Stomach (tissue), 9 donors: ENCODE measurements around the gene KRT13. TPM values are rescaled to one million over a fixed set of nuclear protein-coding genes. Genes with fewer than 3 reads are reported as not detected.

Source experiments
- DNase-seq, 2 donors: peaks; one replicate each; pipeline versions ENCODE4 v3.0.0 to v3.0.0-alpha.2; 2013 to 2019
- H3K27ac ChIP-seq, 5 donors: fragments of 200-600 bp in 4 of 5; sonication (generic) in 4 of 5; one replicate each; pipeline ENCODE4 v1.5.1; 2013 to 2019; ENCODE audit warnings: mild to moderate bottlenecking in 1 of 5, moderate library complexity in 1 of 5
- H3K27me3 ChIP-seq, 3 donors: fragments of 200-600 bp; sonication (generic); one replicate each; pipeline ENCODE4 v1.5.1; 2017 to 2019; ENCODE audit warnings: mixed run types in 1 of 3
- H3K36me3 ChIP-seq, 4 donors: fragments of 200-600 bp; sonication (generic); 1 replicate in 3 of 4; 2 replicates in 1 of 4; pipeline ENCODE4 v1.5.1; 2016 to 2019
- H3K4me1 ChIP-seq, 4 donors: fragments of 200-600 bp; sonication (generic); one replicate each; pipeline ENCODE4 v1.5.1; 2016 to 2019
- H3K4me3 ChIP-seq, 4 donors: fragments of 200-600 bp; sonication (generic) in 3 of 4; one replicate each; pipeline ENCODE4 v1.5.1; 2016 to 2019; ENCODE audit warnings: mild to moderate bottlenecking in 1 of 4
- H3K9me3 ChIP-seq, 4 donors: fragments of 200-600 bp; sonication (generic); one replicate each; pipeline ENCODE4 v1.5.1; 2016 to 2019
- CTCF ChIP-seq, 7 experiments: fragments of 450-650 bp in 4 of 7; fragments of 200-600 bp in 3 of 7; sonication (generic) in 3 of 7; IDR thresholded peaks; one replicate each; pipeline ENCODE4 v1.5.1; 2016 to 2019; ENCODE audit warnings: antibody characterized with exemption in 7 of 7, control low read depth in 2 of 7, mild to moderate bottlenecking in 1 of 7
- EP300 ChIP-seq: sonication (generic); formaldehyde crosslinking; IDR thresholded peaks from one replicate; pipeline ENCODE4 v1.6.1; 2017; ENCODE audit warnings: antibody characterized with exemption
- POLR2A ChIP-seq, 4 donors: fragments of 450-650 bp; IDR thresholded peaks; one replicate each; pipeline ENCODE4 v1.6.1; 2016; ENCODE audit warnings: antibody characterized with exemption in 4 of 4, control low read depth in 2 of 4, mild to moderate bottlenecking in 1 of 4, moderate library complexity in 1 of 4
- POLR2AphosphoS5 ChIP-seq, 3 donors: sonication (generic); formaldehyde crosslinking; IDR thresholded peaks; one replicate each; pipeline ENCODE4 v1.6.1; 2016; ENCODE audit warnings: antibody characterized with exemption in 3 of 3
- WGBS, 5 donors: extraction: QIAGEN DNeasy Blood & Tissue Kit in 3 of 5; methylation state at CpG; one replicate each; pipeline versions ENCODE4 v1.1.5 to v1.1.7; 2013 to 2018; 5-methylcytosine and 5-hydroxymethylcytosine counted together
- intact Hi-C: fragments of 100-400 bp; cut with DNase I; formaldehyde crosslinking; loops from one replicate; pipeline ENCODE4 v1.15.1; 2023; ENCODE audit warnings: low total_unique reads
- polyA plus RNA-seq, 3 donors: library from polyadenylated mRNA; stranded (reverse); fragments of 200-250 nt; gene quantifications; one replicate each; pipeline ENCODE4 v1.2.3, GENCODE V29; 2013
- total RNA-seq, 5 donors: library from RNA; depleted of rRNA; stranded (reverse); fragments of >200 nt; gene quantifications; one replicate each; pipeline versions ENCODE4 v1.1.0 to v1.2.3, GENCODE V29; 2014 to 2016
- donor health status: healthy with polysubstance abuse.
- donor health status: Bipolar disorder and iron deficiency.
- donor health status: healthy.

Gene KRT13
- total and polyA plus RNA-seq, 8 donors: 1.1 to 12,460 (median 16.2) TPM; not detected in 1

DNA sequence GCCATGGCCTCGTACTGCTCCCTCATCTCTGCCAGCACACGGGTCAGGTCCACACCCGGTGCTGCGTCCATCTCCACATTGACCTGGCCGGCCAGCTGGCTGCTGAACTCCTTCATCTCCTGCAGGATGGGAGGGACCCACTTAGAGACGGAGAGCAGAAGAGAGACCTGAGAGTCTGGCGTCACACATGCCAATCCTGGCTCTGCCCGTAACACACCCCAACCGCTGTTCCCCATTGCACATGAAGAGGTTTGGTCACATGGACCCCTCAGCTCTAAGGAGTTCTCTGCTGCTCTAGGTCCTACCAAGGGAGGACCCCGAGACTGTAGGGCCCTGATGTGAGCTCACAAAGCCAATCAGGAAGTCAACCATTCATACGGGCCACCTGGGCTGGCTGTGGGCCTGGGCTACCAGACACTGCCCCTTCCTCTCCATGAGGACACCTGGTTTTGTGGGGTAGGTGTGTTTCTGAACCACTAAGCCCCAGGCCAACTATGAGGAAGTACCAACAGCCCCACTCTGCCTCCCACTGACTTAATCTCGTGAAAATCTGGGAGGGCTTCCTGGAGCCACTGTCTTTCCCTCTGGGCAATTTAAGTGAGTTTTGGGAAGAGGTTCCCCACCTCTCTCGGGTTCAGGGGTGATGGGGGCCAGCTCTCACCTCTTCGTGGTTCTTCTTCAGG is 10.9 kb upstream of the KRT13 start:
- WGBS, 5 donors: 83 to 96% (median 91%) methylated on average over 12 to 14 of the region's 14 CpGs
- DNase-seq: no peak
- TF ChIP-seq POLR2A (IDR thresholded peaks at IDR 0.05) (no peak), POLR2AphosphoS5 (IDR thresholded peaks at IDR 0.05) (no peak), CTCF (IDR thresholded peaks at IDR 0.05) (no peak), EP300 (no peak)

GRCh38 chr17:41513168-41513547 is 7.7 kb upstream of the KRT13 start:
- TF ChIP-seq POLR2AphosphoS5 (IDR thresholded peaks at IDR 0.05) (no peak), EP300 (no peak)
- intact Hi-C loops: no loop called here
- peaks cover 0 to 14% (median 0%) of the 10 kb centered on the region in 3 donors for H3K27me3 ChIP-seq
- no peaks in the 10 kb centered on the region for H3K36me3 ChIP-seq
- H3K9me3 ChIP-seq: no peaks in the 10 kb centered on the region
- H3K27ac ChIP-seq: no peak overlapping the region
- no peak overlapping the region for H3K4me3 ChIP-seq
- no peak for DNase-seq
- WGBS, 5 donors: 64 to 82% (median 68%) methylated on average over 5 of the region's 5 CpGs
- peaks cover 0 to 16% (median 4%) of the 10 kb centered on the region in 4 donors for H3K4me1 ChIP-seq

More for the DNA sequence above, 10.9 kb upstream of the KRT13 start:
- H3K36me3 ChIP-seq: no peaks in the 10 kb centered on the region
- peaks cover 0 to 24% (median 0%) of the 10 kb centered on the region in 3 donors for H3K27me3 ChIP-seq
- no peak overlapping the region for H3K4me3 ChIP-seq
- H3K9me3 ChIP-seq: no peaks in the 10 kb centered on the region
- intact Hi-C loops: no loop called here
- H3K27ac ChIP-seq: no peak overlapping the region
- peaks cover 0 to 12% (median 5%) of the 10 kb centered on the region in 4 donors for H3K4me1 ChIP-seq

GRCh38 chr17:41512546-41513167 is 7.2 kb upstream of the KRT13 start:
- WGBS, 5 donors: 51 to 75% (median 69%) methylated on average over 7 of the region's 7 CpGs
- H3K4me3 ChIP-seq: no peak overlapping the region
- no peak for DNase-seq

DNA sequence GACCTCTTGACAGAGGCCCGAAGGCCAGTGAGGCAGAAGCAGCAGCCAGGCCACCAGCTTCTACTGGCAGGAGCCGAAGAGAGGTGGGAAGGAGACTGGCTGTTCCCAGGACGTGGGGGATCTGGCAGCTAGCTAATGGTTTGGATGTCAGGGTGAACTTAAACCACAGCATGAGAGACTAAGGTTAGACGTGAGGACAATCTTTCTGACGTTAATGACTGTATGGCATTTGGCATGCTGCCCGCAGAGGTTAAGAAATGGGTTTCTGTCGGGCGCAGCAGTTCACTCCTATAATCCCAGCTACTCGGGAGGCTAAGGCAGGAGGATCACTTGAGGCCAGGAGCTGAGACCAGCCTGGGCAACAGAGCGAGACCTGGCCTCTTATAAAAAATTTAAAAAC is 6.3 kb upstream of the KRT13 start:
- H3K9me3 ChIP-seq: no peaks in the 10 kb centered on the region
- no peaks in the 10 kb centered on the region for H3K36me3 ChIP-seq
- no peak overlapping the region for H3K4me3 ChIP-seq
- peaks cover 0 to 16% (median 4%) of the 10 kb centered on the region in 4 donors for H3K4me1 ChIP-seq
- no peak for TF ChIP-seq POLR2AphosphoS5 (IDR thresholded peaks at IDR 0.05)
- TF ChIP-seq POLR2A (IDR thresholded peaks at IDR 0.05): no peak
- TF ChIP-seq EP300: no peak
- TF ChIP-seq CTCF (IDR thresholded peaks at IDR 0.05): no peak
- peaks cover 0 to 14% (median 0%) of the 10 kb centered on the region in 3 donors for H3K27me3 ChIP-seq
- no peak overlapping the region for H3K27ac ChIP-seq
- 65 to 72% (median 66%) methylated on average over 10 of the region's 10 CpGs for WGBS, 5 donors
- DNase-seq: no peak
- intact Hi-C loops: no loop called here

More at GRCh38 chr17:41512546-41513167, 7.2 kb upstream of the KRT13 start:
- H3K36me3 ChIP-seq: no peaks in the 10 kb centered on the region
- TF ChIP-seq EP300 (no peak), POLR2AphosphoS5 (IDR thresholded peaks at IDR 0.05) (no peak), CTCF (IDR thresholded peaks at IDR 0.05) (no peak), POLR2A (IDR thresholded peaks at IDR 0.05) (no peak)
- H3K4me1 ChIP-seq: peaks cover 0 to 16% (median 4%) of the 10 kb centered on the region in 4 donors
- intact Hi-C loops: no loop called here
- no peak overlapping the region for H3K27ac ChIP-seq
- no peaks in the 10 kb centered on the region for H3K9me3 ChIP-seq
- H3K27me3 ChIP-seq: peaks cover 0 to 14% (median 0%) of the 10 kb centered on the region in 3 donors
